Activated CD8-positive, alpha-beta T cell treated with anti-CD3 and anti-CD28 coated beads for 36 hours (primary cell): ENCODE results near the gene CCDC7. TPM values are rescaled to one million over a fixed set of nuclear protein-coding genes. Genes with fewer than 3 reads are reported as not detected.

ENCODE experiments used
- ATAC-seq: fragments of 200-7000 bp; cut with Tn5 transposase; one replicate; pipeline ENCODE4 v1.10.0; 2021; ENCODE audit warnings: mild to moderate bottlenecking, moderate library complexity
- CTCF ChIA-PET: fragments of 350-600 bp; sonication (Branson Sonifier 250); formaldehyde crosslinking; loops from one replicate; lab custom pipeline; 2021; ENCODE audit warnings: antibody characterized with exemption; lab: Charles Lee
- POLR2A ChIA-PET: fragments of 350-600 bp; sonication (Branson Sonifier 250); formaldehyde crosslinking; loops from one replicate; lab custom pipeline; 2021; ENCODE audit warnings: antibody characterized with exemption; lab: Charles Lee
- DNase-seq: peaks from one replicate; pipeline ENCODE4 v3.0.0-alpha.2; 2020
- H3K27ac Mint-ChIP-seq: one replicate; pipeline ENCODE4 v1.8.0; 2021; ENCODE audit warnings: mild to moderate bottlenecking, mixed read lengths
- H3K27me3 Mint-ChIP-seq: one replicate; pipeline ENCODE4 v1.8.0; 2021; ENCODE audit warnings: mixed read lengths
- H3K36me3 Mint-ChIP-seq: one replicate; pipeline ENCODE4 v1.8.0; 2021; ENCODE audit warnings: low read depth, mixed read lengths
- H3K4me1 Mint-ChIP-seq: one replicate; pipeline ENCODE4 v1.8.0; 2021; ENCODE audit warnings: low read depth, mixed read lengths
- H3K4me3 Mint-ChIP-seq: one replicate; pipeline ENCODE4 v1.8.0; 2021; ENCODE audit warnings: mild to moderate bottlenecking, moderate library complexity, mixed read lengths
- H3K9me3 Mint-ChIP-seq: one replicate; pipeline ENCODE4 v1.8.0; 2021; ENCODE audit warnings: mixed read lengths
- intact Hi-C: fragments of 100-400 bp; cut with micrococcal nuclease; formaldehyde crosslinking; loops from one replicate; pipeline ENCODE4 v1.10.0; 2022
- total RNA-seq, 2 experiments: library from RNA; stranded (reverse); gene quantifications; one replicate each; pipeline ENCODE4 v1.2.3, GENCODE V29; 2021
- TF ChIP-seq, protein P1 (sequence below): fragments of 200-600 bp; IDR thresholded peaks from one replicate; pipeline ENCODE4 v1.8.0; 2022; ENCODE audit warnings: antibody characterized with exemption, mild to moderate bottlenecking

Gene CCDC7
- total RNA-seq, 2 experiments from 2014 or later: 5.5 to 10.4 TPM

- Mint-ChIP-seq H3K4me1 (peaks cover 4% of the 10 kb centered on the region), H3K9me3 (no peaks in the 10 kb centered on the region), H3K36me3 (no peaks in the 10 kb centered on the region), H3K27me3 (no peaks in the 10 kb centered on the region), H3K27ac (no peak overlapping the region), H3K4me3 (no peak overlapping the region)
- intact Hi-C loops: no loop called here
- ATAC-seq: no peak
- CTCF ChIA-PET: no interaction called here
- TF ChIP-seq, protein P1, sequence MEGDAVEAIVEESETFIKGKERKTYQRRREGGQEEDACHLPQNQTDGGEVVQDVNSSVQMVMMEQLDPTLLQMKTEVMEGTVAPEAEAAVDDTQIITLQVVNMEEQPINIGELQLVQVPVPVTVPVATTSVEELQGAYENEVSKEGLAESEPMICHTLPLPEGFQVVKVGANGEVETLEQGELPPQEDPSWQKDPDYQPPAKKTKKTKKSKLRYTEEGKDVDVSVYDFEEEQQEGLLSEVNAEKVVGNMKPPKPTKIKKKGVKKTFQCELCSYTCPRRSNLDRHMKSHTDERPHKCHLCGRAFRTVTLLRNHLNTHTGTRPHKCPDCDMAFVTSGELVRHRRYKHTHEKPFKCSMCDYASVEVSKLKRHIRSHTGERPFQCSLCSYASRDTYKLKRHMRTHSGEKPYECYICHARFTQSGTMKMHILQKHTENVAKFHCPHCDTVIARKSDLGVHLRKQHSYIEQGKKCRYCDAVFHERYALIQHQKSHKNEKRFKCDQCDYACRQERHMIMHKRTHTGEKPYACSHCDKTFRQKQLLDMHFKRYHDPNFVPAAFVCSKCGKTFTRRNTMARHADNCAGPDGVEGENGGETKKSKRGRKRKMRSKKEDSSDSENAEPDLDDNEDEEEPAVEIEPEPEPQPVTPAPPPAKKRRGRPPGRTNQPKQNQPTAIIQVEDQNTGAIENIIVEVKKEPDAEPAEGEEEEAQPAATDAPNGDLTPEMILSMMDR: no peak
- POLR2A ChIA-PET: no interaction called here
- DNase-seq: no peak
Measured at GRCh38 chr10:32408690-32409089, 37.2 kb upstream of the CCDC7 start.

DNA sequence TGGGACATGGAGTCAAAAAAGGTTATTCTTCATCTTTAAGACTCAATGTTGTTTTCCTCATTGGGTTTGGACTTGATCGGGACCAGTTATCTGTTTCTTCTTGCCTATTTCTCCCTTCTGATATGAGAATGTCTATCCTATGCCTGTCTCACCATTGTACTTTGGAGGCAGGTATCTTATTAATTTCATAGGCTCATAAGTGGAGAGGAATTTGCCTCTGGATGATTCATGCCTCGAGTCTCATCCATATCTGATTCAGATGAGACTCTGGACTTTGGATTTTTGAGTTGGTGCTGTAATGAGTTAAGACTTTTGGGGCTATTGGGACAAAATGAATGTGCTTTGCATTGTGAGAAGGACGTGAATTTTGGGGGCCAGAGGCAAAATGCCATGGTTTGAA, 36.2 kb upstream of the CCDC7 start:
- CTCF ChIA-PET: no interaction called here
- POLR2A ChIA-PET: no interaction called here
- DNase-seq (no peak), ATAC-seq (no peak)
- intact Hi-C loops: no loop called here
- peaks cover 6% of the 10 kb centered on the region for H3K4me1 Mint-ChIP-seq
- H3K9me3 Mint-ChIP-seq: no peaks in the 10 kb centered on the region
- H3K27me3 Mint-ChIP-seq: no peaks in the 10 kb centered on the region
- no peak overlapping the region for H3K27ac Mint-ChIP-seq
- H3K4me3 Mint-ChIP-seq: no peak overlapping the region
- TF ChIP-seq, protein P1: no peak
- no peaks in the 10 kb centered on the region for H3K36me3 Mint-ChIP-seq

- no peaks in the 10 kb centered on the region for H3K9me3 Mint-ChIP-seq
- no peaks in the 10 kb centered on the region for H3K27me3 Mint-ChIP-seq
- ATAC-seq (no peak), DNase-seq (no peak)
- H3K4me1 Mint-ChIP-seq: peaks cover 6% of the 10 kb centered on the region
- CTCF ChIA-PET: no interaction called here
- TF ChIP-seq, protein P1: no peak
- no peak overlapping the region for H3K4me3 Mint-ChIP-seq
- H3K27ac Mint-ChIP-seq: no peak overlapping the region
- POLR2A ChIA-PET: no interaction called here
- intact Hi-C loops: no loop called here
- no peaks in the 10 kb centered on the region for H3K36me3 Mint-ChIP-seq
Measured at GRCh38 chr10:32410569-32410968, 35.4 kb upstream of the CCDC7 start.

DNA sequence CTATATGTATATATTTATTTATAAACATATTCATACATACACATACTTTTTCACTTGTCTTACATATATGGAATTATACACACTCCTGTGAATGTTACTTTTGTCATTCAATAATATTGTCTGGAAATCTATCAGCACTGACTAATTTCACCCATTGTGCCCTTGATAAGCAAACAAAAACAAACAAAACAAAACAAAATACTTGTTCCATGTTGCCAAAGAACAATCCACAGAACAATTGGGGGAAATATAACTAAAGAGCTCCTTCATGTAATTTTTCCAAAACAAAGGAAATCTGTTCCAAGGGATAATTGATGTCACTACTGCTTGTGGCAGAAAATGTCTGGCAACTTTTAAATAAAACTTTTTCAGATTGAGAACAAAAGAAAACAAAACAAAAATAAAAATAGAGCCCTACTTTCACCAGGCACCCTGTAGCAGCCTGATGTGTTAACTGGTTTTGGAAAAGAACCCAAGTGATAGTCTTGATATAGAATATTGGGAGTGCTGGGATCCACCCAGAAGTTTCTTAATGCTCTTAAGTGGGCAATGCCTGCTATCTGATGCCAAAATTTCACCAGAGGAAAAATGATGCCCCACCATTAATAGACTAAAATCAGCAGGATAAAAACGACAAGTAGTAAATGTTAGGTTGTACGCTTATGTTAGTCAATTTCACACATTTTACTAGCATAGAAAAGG, 34.0 kb upstream of the CCDC7 start:
- no peak for DNase-seq
- CTCF ChIA-PET: no interaction called here
- intact Hi-C loops: no loop called here
- Mint-ChIP-seq H3K27me3 (no peaks in the 10 kb centered on the region), H3K4me1 (peaks cover 6% of the 10 kb centered on the region), H3K9me3 (no peaks in the 10 kb centered on the region), H3K4me3 (no peak overlapping the region), H3K36me3 (no peaks in the 10 kb centered on the region), H3K27ac (no peak overlapping the region)
- POLR2A ChIA-PET: no interaction called here
- ATAC-seq: no peak
- TF ChIP-seq, protein P1: no peak

- Mint-ChIP-seq H3K9me3 (no peaks in the 10 kb centered on the region), H3K27me3 (no peaks in the 10 kb centered on the region), H3K4me1 (peaks cover 6% of the 10 kb centered on the region), H3K4me3 (no peak overlapping the region), H3K36me3 (no peaks in the 10 kb centered on the region), H3K27ac (no peak overlapping the region)
- CTCF ChIA-PET: no interaction called here
- TF ChIP-seq, protein P1: no peak
- intact Hi-C loops: no loop called here
- POLR2A ChIA-PET: no interaction called here
- no peak for DNase-seq
- ATAC-seq: no peak
Measured at GRCh38 chr10:32412499-32412853, 33.5 kb upstream of the CCDC7 start.
